H1 (cell line): ENCODE data around the gene CXCR5. TPM values are rescaled to one million over a fixed set of nuclear protein-coding genes. Genes with fewer than 3 reads are reported as not detected.

Experiments used
- CTCF ChIA-PET: fragments of 300-600 bp; sonication (Branson Sonifier 250); formaldehyde crosslinking; loops from one replicate; lab custom pipeline; 2021; ENCODE audit not compliant: partially characterized antibody; lab: Charles Lee
- POLR2A ChIA-PET: fragments of 300-600 bp; sonication (Branson Sonifier 250); formaldehyde crosslinking; loops from one replicate; lab custom pipeline; 2021; ENCODE audit warnings: inconsistent platforms; ENCODE audit not compliant: partially characterized antibody; lab: Charles Lee
- DNase-seq, 2 experiments: peaks; one replicate each; pipeline versions ENCODE4 v3.0.0 to v3.0.0-alpha.2; 2010 to 2022; ENCODE audit warnings: low spot score in 2 of 2, low read depth in 1 of 2, mixed read lengths in 1 of 2
- FAIRE-seq: peaks from 2 replicates; lab custom pipeline; 2011; peaks lifted over from hg19 to GRCh38; lab: Jason Lieb, UNC
- H2AFZ ChIP-seq: 2 replicates; pipeline ENCODE4 v1.8.1; 2012; ENCODE audit warnings: low read length, inconsistent platforms
- H2AK5ac ChIP-seq: 2 replicates; pipeline ENCODE4 v1.6.1; 2013; ENCODE audit warnings: low read depth, low read length
- H2BK120ac ChIP-seq: replicated peaks from 2 replicates; pipeline ENCODE3; 2013; ENCODE audit warnings: low read depth, low read length, inconsistent platforms
- H2BK12ac ChIP-seq: 2 replicates; pipeline ENCODE4 v1.6.1; 2013; ENCODE audit warnings: low read depth, low read length
- H2BK15ac ChIP-seq: 2 replicates; pipeline ENCODE4 v1.6.1; 2013; ENCODE audit warnings: low read length
- H2BK20ac ChIP-seq: 2 replicates; pipeline ENCODE4 v1.6.1; 2013; ENCODE audit warnings: low read length
- H2BK5ac ChIP-seq: 2 replicates; pipeline ENCODE4 v1.6.1; 2013; ENCODE audit warnings: low read depth, low read length
- H3K14ac ChIP-seq: 2 replicates; pipeline ENCODE4 v1.6.1; 2013; ENCODE audit warnings: inconsistent platforms; ENCODE audit not compliant: insufficient read length
- H3K18ac ChIP-seq: 2 replicates; pipeline ENCODE4 v1.6.1; 2013; ENCODE audit warnings: low read length; ENCODE audit errors: extremely low read depth
- H3K23ac ChIP-seq: 2 replicates; pipeline ENCODE4 v1.6.1; 2013; ENCODE audit warnings: inconsistent platforms; ENCODE audit not compliant: insufficient read length
- H3K23me2 ChIP-seq: 2 replicates; pipeline ENCODE4 v1.6.1; 2013; ENCODE audit warnings: low read depth, low read length
- H3K27ac ChIP-seq: 2 replicates; pipeline ENCODE4 v1.6.1; 2011; ENCODE audit warnings: low read depth, low read length, inconsistent platforms
- H3K27me3 ChIP-seq, 4 experiments: replicated peaks in 1 of 4; 1 replicate in 1 of 4; 2 replicates in 3 of 4; pipeline versions ENCODE4 v1.6.1 to v1.8.1; 2011 to 2013; ENCODE audit warnings: low read length in 3 of 4, mild to moderate bottlenecking in 3 of 4, inconsistent platforms in 2 of 4, mixed read lengths in 2 of 4, moderate library complexity in 1 of 4; ENCODE audit not compliant: control insufficient read depth in 3 of 4, insufficient read depth in 3 of 4; ENCODE audit errors: extremely low read depth in 1 of 4
- H3K36me3 ChIP-seq, 4 experiments: 2 replicates each; pipeline versions ENCODE4 v1.6.1 to v1.8.1; 2011 to 2013; ENCODE audit warnings: mild to moderate bottlenecking in 4 of 4, low read length in 3 of 4, moderate library complexity in 2 of 4, control low read depth in 1 of 4, inconsistent platforms in 1 of 4; ENCODE audit not compliant: insufficient read depth in 4 of 4, control insufficient read depth in 2 of 4
- H3K4ac ChIP-seq: replicated peaks from 2 replicates; pipeline ENCODE3; 2013; ENCODE audit warnings: low read length, low read depth, mixed read lengths, inconsistent platforms; ENCODE audit not compliant: insufficient read length
- H3K4me1 ChIP-seq, 4 experiments: replicated peaks in 1 of 4; 1 replicate in 1 of 4; 2 replicates in 3 of 4; pipeline versions ENCODE4 v1.6.1 to v1.8.1; 2011 to 2013; ENCODE audit warnings: low read length in 3 of 4, inconsistent platforms in 2 of 4, mixed read lengths in 1 of 4; ENCODE audit not compliant: insufficient read depth in 4 of 4, control insufficient read depth in 3 of 4
- H3K4me2 ChIP-seq, 2 experiments: 2 replicates each; pipeline versions ENCODE4 v1.6.1 to v1.8.1; 2011 to 2013; ENCODE audit warnings: low read depth in 2 of 2, low read length in 2 of 2, control low read depth in 1 of 2, inconsistent platforms in 1 of 2, mild to moderate bottlenecking in 1 of 2; ENCODE audit not compliant: insufficient read depth in 1 of 2
- H3K4me3 ChIP-seq, 4 experiments: fragments of 200-600, 300-600 bp in 1 of 4; sonication (generic), shearing (Covaris generic), sonication (Bioruptor Twin) in 1 of 4; 2 replicates each; pipeline versions ENCODE4 v1.5.1 to v1.8.1; 2011 to 2016; ENCODE audit warnings: low read length in 4 of 4, low read depth in 3 of 4, control low read depth in 2 of 4, inconsistent platforms in 2 of 4, mild to moderate bottlenecking in 2 of 4, mixed read lengths in 1 of 4, moderate library complexity in 1 of 4; ENCODE audit not compliant: insufficient read depth in 2 of 4; ENCODE audit errors: extremely low read depth in 1 of 4
- H3K56ac ChIP-seq: replicated peaks from 2 replicates; pipeline ENCODE3; 2013; ENCODE audit warnings: low read depth, mild to moderate bottlenecking, mixed read lengths, low read length, inconsistent platforms; ENCODE audit not compliant: insufficient read length
- H3K79me1 ChIP-seq: 2 replicates; pipeline ENCODE4 v1.6.1; 2013; ENCODE audit warnings: low read depth, low read length, control low read depth
- H3K79me2 ChIP-seq, 2 experiments: 2 replicates each; pipeline versions ENCODE4 v1.6.1 to v1.8.1; 2012 to 2013; ENCODE audit warnings: low read length in 2 of 2, mild to moderate bottlenecking in 2 of 2, inconsistent platforms in 1 of 2; ENCODE audit not compliant: insufficient read depth in 2 of 2, control insufficient read depth in 1 of 2
- H3K9ac ChIP-seq, 4 experiments: replicated peaks in 1 of 4; 1 replicate in 1 of 4; 2 replicates in 3 of 4; pipeline versions ENCODE4 v1.6.1 to v1.8.1; 2011 to 2013; ENCODE audit warnings: low read depth in 3 of 4, low read length in 3 of 4, control low read depth in 2 of 4, mild to moderate bottlenecking in 2 of 4, moderate library complexity in 2 of 4, inconsistent platforms in 1 of 4; ENCODE audit errors: extremely low read depth in 1 of 4
- H3K9me3 ChIP-seq, 2 experiments: 2 replicates each; pipeline versions ENCODE4 v1.6.1 to v1.8.1; 2012 to 2013; ENCODE audit warnings: mild to moderate bottlenecking in 2 of 2, moderate library complexity in 2 of 2, control low read depth in 1 of 2, inconsistent platforms in 1 of 2, low read depth in 1 of 2, low read length in 1 of 2, mixed read lengths in 1 of 2; ENCODE audit not compliant: insufficient read depth in 2 of 2
- H4K20me1 ChIP-seq, 2 experiments: replicated peaks in 1 of 2; 2 replicates each; pipeline versions ENCODE3 to v1.8.1; 2011 to 2013; ENCODE audit warnings: inconsistent platforms in 2 of 2, low read length in 2 of 2, mild to moderate bottlenecking in 1 of 2; ENCODE audit not compliant: insufficient read depth in 2 of 2, control insufficient read depth in 1 of 2
- H4K5ac ChIP-seq: 2 replicates; pipeline ENCODE4 v1.6.1; 2013; ENCODE audit warnings: low read length, low read depth, mixed read lengths, inconsistent platforms; ENCODE audit not compliant: insufficient read length
- H4K8ac ChIP-seq: 2 replicates; pipeline ENCODE4 v1.8.0; 2013; ENCODE audit warnings: mild to moderate bottlenecking, moderate library complexity, low read length, inconsistent platforms; ENCODE audit not compliant: insufficient read depth; ENCODE audit errors: extremely low read depth
- H4K91ac ChIP-seq: replicated peaks from 2 replicates; pipeline ENCODE3; 2013; ENCODE audit warnings: low read length, mixed read lengths, inconsistent platforms; ENCODE audit not compliant: insufficient read length
- CHD1 ChIP-seq: IDR thresholded peaks from 2 replicates; pipeline ENCODE4 v1.6.1; 2012; ENCODE audit warnings: low read depth, low read length, improper control_type of control experiment
- EZH2 ChIP-seq: fragments of 200-600 bp; sonication (generic); IDR thresholded peaks from 2 replicates; pipeline ENCODE4 v1.7.1; 2012; ENCODE audit warnings: low read depth, mild to moderate bottlenecking, moderate library complexity, low read length, inconsistent platforms; ENCODE audit not compliant: severe bottlenecking
- KDM5A ChIP-seq: fragments of 200-600 bp; IDR thresholded peaks from 2 replicates; pipeline ENCODE4 v1.7.1; 2012; ENCODE audit warnings: mild to moderate bottlenecking, low read length, inconsistent platforms, mixed read lengths
- YY1 ChIP-seq: IDR thresholded peaks from 2 replicates; pipeline ENCODE4 v1.6.1; 2011; ENCODE audit warnings: low read depth, mild to moderate bottlenecking, low read length
- ZNF274 ChIP-seq: IDR thresholded peaks from 2 replicates; pipeline ENCODE4 v1.7.0; 2012; ENCODE audit warnings: low read length, borderline replicate concordance; ENCODE audit errors: extremely low read depth
- WGBS, 2 experiments: shearing (Covaris generic) in 1 of 2; methylation state at CpG; one replicate each; pipeline versions ENCODE4 v1.1.6 to v1.1.7; 2013 to 2015; ENCODE audit warnings: low lambda C conversion rate in 2 of 2, mixed read lengths in 2 of 2, inconsistent platforms in 1 of 2, low coverage in 1 of 2, missing lambda C conversion rate in 1 of 2; ENCODE audit not compliant: insufficient replicate concordance in 2 of 2, insufficient coverage in 1 of 2, insufficient read length in 1 of 2; ENCODE audit errors: extremely low coverage in 1 of 2, missing lambda C conversion rate in 1 of 2; 5-methylcytosine and 5-hydroxymethylcytosine counted together
- polyA plus RNA-seq, 7 experiments: library from polyadenylated mRNA; depleted of rRNA in 3 of 7; stranded (reverse) in 5 of 7; unstranded in 2 of 7; fragments of >200 nt in 5 of 7; fragments of 200-250 nt in 2 of 7; gene quantifications; 1 replicate in 5 of 7; 2 replicates in 1 of 7; 4 replicates in 1 of 7; pipeline versions ENCODE4 v1.2.1 to v1.2.3, GENCODE V29; 2011 to 2013; ENCODE audit warnings: missing spikeins in 2 of 7, mixed read lengths in 2 of 7
- total RNA-seq: library from RNA; stranded (reverse); fragmentation: NEBNext Ultra II Directional; extraction: Animal tissue kit (Norgen Biotek cat#: 25700); gene quantifications from 2 replicates; pipeline ENCODE4 v1.2.1, GENCODE V29; 2021
- TF ChIP-seq, protein P1 (sequence below): IDR thresholded peaks from 2 replicates; pipeline ENCODE4 v1.6.1; 2012; ENCODE audit warnings: inconsistent platforms
- TF ChIP-seq, protein P2 (sequence below), 3 experiments: IDR thresholded peaks; 1 replicate in 2 of 3; 2 replicates in 1 of 3; pipeline versions ENCODE4 v1.5.1 to v1.6.1; 2011; ENCODE audit warnings: low read length in 3 of 3, mild to moderate bottlenecking in 3 of 3, inconsistent platforms in 2 of 3, low read depth in 1 of 3, moderate library complexity in 1 of 3; ENCODE audit not compliant: insufficient read depth in 1 of 3; ENCODE audit errors: control extremely low read depth in 1 of 3
- TF ChIP-seq, protein P3 (sequence below): IDR thresholded peaks from 2 replicates; pipeline ENCODE4 v1.6.1; 2011; ENCODE audit warnings: low read length, improper control_type of control experiment

The CXCR5 gene
- total and polyA plus RNA-seq, 2 of the 8 experiments (the other 6 are each of a cell fraction or from before 2014, with no cell fraction given): not detected

DNA sequence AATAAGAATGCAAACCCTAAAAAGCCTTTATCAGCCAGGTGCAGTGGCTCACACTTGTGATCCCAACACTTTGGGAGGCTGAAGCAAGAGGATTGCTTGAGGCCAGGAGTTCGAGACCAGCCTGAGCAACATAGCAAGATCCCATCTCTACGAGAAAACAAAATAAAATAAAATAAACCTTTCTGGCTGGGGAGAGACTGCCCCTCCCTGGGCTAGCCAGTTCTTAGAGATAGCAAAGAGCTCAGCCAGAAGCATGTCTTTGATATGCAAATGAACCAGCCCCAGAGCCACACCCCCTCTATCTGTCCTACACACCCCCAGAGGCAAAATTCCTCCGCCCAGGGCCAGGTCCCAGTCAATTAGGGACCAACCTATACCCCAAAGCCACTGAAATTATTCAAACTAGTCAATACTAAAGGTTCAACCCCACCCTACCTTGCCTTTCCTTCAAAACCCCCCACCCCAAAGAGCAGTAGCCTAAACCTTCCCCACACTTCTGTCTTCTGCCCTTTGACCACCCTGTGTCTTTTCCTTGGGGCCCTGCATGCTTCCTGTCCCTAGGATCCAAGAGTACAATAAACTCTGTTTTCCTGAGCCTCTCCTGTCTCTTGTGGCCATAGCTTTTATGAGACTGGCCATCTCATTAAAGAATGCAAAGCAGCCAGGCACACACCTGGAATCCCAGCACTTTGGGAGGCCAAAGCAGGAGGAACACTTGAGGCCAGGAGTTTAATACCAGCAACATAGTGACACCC, 37.3 kb upstream of the CXCR5 start:
- no peak overlapping the region for H3K56ac ChIP-seq
- no peak overlapping the region for H3K18ac ChIP-seq
- H3K9ac ChIP-seq: no peak overlapping the region
- 79% methylated on average over 3 of the region's 3 CpGs; no CpG with 5 or more reads in 1 of the 2 experiments for WGBS, 2 experiments
- H4K20me1 ChIP-seq: no peaks in the 10 kb centered on the region
- POLR2A ChIA-PET: interaction anchor here (1.0 kb wide), 1 partner anchor 11 kb away, joined by 3 read pairs; no protein-coding TSS in a partner anchor
- no peak overlapping the region for H3K23ac ChIP-seq
- H3K79me2 ChIP-seq: no peaks in the 10 kb centered on the region
- no peak overlapping the region for H3K14ac ChIP-seq
- H3K4me2 ChIP-seq: no peak overlapping the region
- H2BK20ac ChIP-seq: 0 out of 2 replicates have a peak overlapping the region, but pooled peaks have one; percentile 15
- H2BK15ac ChIP-seq: no peak overlapping the region
- H3K9me3 ChIP-seq: no peaks in the 10 kb centered on the region
- H3K79me1 ChIP-seq: no peaks in the 10 kb centered on the region
- H4K5ac ChIP-seq: no peak overlapping the region
- H2AK5ac ChIP-seq: no peak overlapping the region
- 0 out of 2 replicates have a peak overlapping the region, but pooled peaks have one; percentile 41 for H4K8ac ChIP-seq
- H3K27ac ChIP-seq: no peak overlapping the region
- no peak for FAIRE-seq
- H3K4me1 ChIP-seq: peaks cover 0 to 2% (median 0%) of the 10 kb centered on the region in 4 experiments; a peak in 1 of 7 replicates
- no peak overlapping the region for H2AFZ ChIP-seq
- no peaks in the 10 kb centered on the region for H3K23me2 ChIP-seq
- H3K4me3 ChIP-seq: no peak overlapping the region
- H2BK5ac ChIP-seq: no peak overlapping the region; the same call in 1 of the 2 replicates
- CTCF ChIA-PET: interaction anchor here (0.9 to 1.8 kb wide), 3 partner anchors 49 to 187 kb away, joined by 3 to 4 read pairs (median 3); no protein-coding TSS in a partner anchor
- H2BK12ac ChIP-seq: peak overlapping the region; percentile 80; the same call in 1 of the 2 replicates
- no peak overlapping the region for H3K4ac ChIP-seq
- no peaks in the 10 kb centered on the region for H3K27me3 ChIP-seq
- DNase-seq: peak in 1 of 2 experiments; percentile 52
- H4K91ac ChIP-seq: no peak overlapping the region
- no peaks in the 10 kb centered on the region for H3K36me3 ChIP-seq
- H2BK120ac ChIP-seq: no peak overlapping the region
- TF ChIP-seq, protein P1, sequence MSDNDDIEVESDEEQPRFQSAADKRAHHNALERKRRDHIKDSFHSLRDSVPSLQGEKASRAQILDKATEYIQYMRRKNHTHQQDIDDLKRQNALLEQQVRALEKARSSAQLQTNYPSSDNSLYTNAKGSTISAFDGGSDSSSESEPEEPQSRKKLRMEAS: no peak
- TF ChIP-seq ZNF274: no peak
- TF ChIP-seq, protein P2, sequence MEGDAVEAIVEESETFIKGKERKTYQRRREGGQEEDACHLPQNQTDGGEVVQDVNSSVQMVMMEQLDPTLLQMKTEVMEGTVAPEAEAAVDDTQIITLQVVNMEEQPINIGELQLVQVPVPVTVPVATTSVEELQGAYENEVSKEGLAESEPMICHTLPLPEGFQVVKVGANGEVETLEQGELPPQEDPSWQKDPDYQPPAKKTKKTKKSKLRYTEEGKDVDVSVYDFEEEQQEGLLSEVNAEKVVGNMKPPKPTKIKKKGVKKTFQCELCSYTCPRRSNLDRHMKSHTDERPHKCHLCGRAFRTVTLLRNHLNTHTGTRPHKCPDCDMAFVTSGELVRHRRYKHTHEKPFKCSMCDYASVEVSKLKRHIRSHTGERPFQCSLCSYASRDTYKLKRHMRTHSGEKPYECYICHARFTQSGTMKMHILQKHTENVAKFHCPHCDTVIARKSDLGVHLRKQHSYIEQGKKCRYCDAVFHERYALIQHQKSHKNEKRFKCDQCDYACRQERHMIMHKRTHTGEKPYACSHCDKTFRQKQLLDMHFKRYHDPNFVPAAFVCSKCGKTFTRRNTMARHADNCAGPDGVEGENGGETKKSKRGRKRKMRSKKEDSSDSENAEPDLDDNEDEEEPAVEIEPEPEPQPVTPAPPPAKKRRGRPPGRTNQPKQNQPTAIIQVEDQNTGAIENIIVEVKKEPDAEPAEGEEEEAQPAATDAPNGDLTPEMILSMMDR (IDR thresholded peaks at IDR 0.05; ENCODE audit: control extremely low read depth in 1 of 3, insufficient read depth in 1 of 3, low read depth in 1 of 3, low read length in 3 of 3): no peak
- TF ChIP-seq, protein P3, sequence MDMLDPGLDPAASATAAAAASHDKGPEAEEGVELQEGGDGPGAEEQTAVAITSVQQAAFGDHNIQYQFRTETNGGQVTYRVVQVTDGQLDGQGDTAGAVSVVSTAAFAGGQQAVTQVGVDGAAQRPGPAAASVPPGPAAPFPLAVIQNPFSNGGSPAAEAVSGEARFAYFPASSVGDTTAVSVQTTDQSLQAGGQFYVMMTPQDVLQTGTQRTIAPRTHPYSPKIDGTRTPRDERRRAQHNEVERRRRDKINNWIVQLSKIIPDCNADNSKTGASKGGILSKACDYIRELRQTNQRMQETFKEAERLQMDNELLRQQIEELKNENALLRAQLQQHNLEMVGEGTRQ: no peak
- no peak for TF ChIP-seq YY1
- no peak for TF ChIP-seq CHD1
- no peak for TF ChIP-seq EZH2
- no peak for TF ChIP-seq KDM5A
